ENCODE data around the gene CHSY3.
"Not testable (repeated sequence)": the region's sequence is repeated elsewhere in the genome, so short reads cannot be mapped to it uniquely, and the experiment has no call there.

The CHSY3 gene

DNA sequence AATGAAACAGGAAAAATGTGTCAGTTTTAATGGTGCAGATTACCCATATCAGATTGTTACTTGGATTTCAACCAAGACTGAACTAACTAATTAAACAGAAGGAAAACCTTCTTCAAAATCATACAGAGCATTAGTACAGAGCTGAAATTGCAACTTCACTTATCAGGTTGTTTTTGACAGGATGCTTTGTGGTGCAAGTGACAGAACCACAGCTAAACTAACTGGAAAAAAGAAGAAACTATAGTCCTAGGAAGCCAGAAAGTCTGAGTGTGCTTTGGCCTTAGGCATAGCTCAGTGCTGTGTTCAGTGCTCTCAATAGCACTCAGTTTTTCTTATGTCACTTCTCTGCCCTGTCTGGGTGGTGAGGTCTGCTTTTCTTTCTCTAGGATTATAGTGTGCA is 267.4 kb downstream of the CHSY3 start:
- DNase-seq, result no peak

DNA sequence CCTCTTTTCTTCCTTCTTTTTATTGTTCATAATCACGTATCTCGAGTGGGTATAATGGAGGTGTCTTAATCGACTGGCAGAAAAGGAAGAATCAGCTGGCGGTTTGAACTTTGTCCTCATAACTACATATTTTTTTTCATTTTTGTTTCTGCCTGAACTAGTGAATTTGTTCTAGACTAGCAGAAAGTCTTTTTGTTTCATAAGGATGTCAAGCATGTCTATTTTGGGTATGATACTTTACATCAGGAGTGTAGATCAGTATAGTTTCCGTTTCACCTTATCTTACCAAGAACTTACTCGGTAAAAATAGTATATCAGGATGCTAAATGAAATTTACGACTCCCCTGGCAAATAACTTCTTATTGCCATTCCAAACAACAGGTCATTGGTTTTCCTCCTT is 278.9 kb downstream of the CHSY3 start:
- no peak for DNase-seq

GRCh38 chr5:130189961-130190360 is 285.7 kb downstream of the CHSY3 start:
- peak in 1 of 2 experiments; percentile 1 for DNase-seq

- peak in 1 of 2 experiments; percentile 8 for DNase-seq
Measured at GRCh38 chr5:130198927-130199326, 294.7 kb downstream of the CHSY3 start.

DNA sequence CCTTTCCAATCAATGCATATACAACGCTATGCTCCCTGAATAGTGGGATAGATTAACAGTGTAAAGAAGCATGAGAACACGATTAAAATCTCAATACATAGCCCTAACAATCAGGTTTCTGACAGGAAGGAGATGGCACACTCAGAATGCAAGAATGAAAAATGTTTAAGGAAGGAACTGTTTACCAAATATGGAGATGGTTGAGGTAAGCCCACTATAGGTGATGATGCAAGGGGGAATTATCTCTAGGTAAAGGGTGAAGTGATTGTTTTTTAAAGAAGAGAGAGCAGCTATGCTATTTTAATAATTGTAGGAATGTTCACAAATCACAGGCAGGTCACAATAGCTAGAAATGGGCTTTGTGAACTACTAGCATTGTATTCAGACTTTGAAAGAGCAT is 302.4 kb downstream of the CHSY3 start:
- DNase-seq, result no peak

DNA sequence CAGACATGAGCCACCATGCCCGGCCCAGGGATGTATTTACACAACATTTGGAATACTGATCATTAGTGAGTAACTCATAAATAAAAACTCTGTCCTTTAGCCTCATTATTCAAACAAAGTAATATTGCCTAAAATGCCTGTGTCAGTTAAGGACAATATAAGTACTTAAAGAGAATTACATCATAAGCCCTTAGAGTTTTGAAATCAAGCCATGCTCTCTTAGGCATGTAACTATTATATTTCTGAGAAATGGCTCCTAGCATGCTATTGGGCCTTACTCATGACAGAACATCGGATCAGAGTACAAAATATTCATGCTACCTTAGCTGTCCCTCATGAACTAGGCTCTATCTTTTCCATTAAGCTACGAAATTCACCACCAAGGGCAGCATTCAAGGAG is 309.3 kb downstream of the CHSY3 start:
- DNase-seq, result no peak

DNA sequence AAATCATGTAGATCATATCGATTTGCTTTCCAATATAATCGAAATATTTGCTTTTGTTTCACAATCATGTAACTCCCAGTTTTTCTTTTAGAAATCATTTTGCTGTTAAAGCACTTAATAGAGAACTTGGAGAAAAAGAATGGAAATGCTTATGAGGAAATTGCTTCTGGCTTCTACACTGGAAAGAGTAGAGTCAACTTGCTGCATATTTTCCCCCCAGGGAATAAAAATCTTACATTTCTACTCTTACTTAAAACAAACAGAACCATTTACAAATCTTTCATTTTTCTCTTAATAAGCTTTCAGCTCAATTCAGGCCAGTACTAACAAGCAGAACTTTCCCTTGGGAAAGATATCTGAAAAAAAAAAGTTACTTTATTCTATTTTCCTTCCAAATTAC is 312.0 kb downstream of the CHSY3 start:
- DNase-seq, result no peak

DNA sequence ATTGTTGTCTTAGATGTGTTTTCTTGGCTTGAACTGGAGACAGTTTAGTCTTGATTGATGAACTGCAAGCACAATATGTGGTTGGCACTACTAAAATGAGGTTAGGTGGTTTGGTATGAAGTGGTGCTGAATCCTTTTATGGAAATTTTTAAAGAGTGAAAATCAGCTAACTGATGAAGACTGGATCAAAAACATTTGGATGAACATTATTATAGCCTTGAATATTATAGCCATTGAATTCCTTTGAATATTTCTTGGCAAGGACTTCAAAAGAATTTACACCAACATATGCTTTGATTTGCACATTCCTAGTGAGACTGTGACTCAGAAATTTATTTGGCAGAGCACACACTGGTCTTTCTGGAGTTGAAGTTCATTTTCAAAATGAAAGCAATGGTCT is 318.3 kb downstream of the CHSY3 start:
- no peak for DNase-seq

DNA sequence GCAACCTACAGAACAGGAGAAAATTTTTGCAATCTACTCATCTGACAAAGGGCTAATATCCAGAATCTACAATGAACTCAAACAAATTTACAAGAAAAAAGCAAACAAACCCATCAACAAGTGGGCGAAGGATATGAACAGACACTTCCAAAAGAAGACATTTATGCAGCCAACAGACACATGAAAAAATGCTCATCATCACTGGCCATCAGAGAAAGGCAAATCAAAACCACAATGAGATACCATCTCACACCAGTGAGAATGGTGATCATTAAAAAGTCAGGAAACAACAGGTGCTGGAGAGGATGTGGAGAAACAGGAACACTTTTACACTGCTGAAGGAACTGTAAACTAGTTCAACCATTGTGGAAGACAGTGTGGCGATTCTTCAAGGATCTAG is 322.3 kb downstream of the CHSY3 start:
- DNase-seq, result not testable (repeated sequence)

DNA sequence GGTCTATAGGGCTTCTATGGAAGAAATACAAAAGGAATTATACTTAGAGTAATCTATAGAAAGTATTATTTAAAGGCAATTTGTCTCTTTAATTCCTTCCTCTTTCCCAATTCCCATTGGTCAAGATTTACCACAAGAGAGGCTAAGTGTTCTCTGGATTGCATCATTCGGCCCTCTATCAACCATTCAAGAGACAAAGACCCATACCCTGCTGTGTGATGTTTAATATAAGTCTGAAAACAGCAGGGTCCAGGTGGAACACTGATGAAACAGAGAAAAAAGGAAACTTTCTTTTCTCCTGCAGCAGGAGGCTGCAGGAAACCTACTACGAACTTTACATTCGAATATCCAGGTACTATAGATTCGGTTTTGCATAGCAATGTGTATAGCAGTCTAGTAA is 323.4 kb downstream of the CHSY3 start:
- no peak for DNase-seq

DNA sequence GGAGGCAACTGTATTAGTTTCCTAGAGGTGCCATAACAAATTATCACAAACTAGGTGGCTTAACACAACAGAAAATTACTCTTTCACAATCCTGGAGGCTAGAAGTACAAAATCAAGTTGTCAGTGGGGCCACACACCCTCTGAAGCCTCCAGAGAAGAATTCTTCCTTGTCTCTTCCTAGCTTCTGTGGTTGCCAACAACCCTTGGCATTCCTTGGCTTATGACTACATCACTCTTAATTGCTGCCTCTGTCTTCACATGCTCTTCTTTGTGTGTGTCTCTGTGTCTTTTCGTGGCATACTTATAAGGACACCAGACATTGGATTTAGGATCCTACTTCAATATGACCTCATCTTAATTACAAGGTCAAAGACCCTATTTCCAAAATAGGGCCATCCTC is 327.5 kb downstream of the CHSY3 start:
- no peak for DNase-seq

- DNase-seq, result no peak
Measured at GRCh38 chr5:130234816-130235215, 330.6 kb downstream of the CHSY3 start.

Measured in SHP77 (cell line).